Measurements from ENCODE around the gene ZNF580.

DNA sequence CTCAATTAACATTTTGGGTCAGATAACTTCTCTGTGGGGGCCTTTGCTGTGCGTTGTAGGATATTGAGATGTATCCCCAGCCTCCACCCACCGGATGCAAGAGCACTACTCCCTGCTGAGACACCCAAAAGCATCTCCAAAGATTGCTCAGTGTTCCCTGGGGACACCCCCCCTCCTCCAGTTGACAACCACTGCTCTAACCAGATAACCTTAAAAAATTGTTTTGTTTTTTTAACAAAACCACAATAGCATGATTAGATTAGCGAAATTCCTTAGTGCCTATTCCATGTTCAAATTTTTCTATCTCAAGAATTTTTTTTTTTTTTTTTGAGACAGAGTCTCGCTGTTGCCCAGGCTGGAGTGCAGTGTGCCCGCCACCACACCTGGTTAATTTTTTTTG lies 31.6 kb downstream of the ZNF580 start:
- TF ChIP-seq, protein P1, sequence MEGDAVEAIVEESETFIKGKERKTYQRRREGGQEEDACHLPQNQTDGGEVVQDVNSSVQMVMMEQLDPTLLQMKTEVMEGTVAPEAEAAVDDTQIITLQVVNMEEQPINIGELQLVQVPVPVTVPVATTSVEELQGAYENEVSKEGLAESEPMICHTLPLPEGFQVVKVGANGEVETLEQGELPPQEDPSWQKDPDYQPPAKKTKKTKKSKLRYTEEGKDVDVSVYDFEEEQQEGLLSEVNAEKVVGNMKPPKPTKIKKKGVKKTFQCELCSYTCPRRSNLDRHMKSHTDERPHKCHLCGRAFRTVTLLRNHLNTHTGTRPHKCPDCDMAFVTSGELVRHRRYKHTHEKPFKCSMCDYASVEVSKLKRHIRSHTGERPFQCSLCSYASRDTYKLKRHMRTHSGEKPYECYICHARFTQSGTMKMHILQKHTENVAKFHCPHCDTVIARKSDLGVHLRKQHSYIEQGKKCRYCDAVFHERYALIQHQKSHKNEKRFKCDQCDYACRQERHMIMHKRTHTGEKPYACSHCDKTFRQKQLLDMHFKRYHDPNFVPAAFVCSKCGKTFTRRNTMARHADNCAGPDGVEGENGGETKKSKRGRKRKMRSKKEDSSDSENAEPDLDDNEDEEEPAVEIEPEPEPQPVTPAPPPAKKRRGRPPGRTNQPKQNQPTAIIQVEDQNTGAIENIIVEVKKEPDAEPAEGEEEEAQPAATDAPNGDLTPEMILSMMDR (IDR thresholded peaks at IDR 0.05), result no peak
- TF ChIP-seq POLR2A (IDR thresholded peaks at IDR 0.05) (no peak), POLR2AphosphoS5 (IDR thresholded peaks at IDR 0.05) (no peak), EP300 (IDR thresholded peaks at IDR 0.05) (no peak)
